ENCODE measurements around the gene ADAMTS12. TPM values are rescaled to one million over a fixed set of nuclear protein-coding genes. Genes with fewer than 3 reads are reported as not detected.

The ADAMTS12 gene
- total RNA-seq, 1 experiment from 2014 or later, result 6.2 TPM

- Histone ChIP-seq H2BK120ac (ENCODE audit: low read depth, low read length, poor library complexity, severe bottlenecking) (no peak overlapping the region), H2AK5ac (ENCODE audit: insufficient read length, low read length) (no peak overlapping the region), H2BK20ac (ENCODE audit: low read depth, low read length, poor library complexity, severe bottlenecking) (no peak overlapping the region), H3K4me1 (ENCODE audit: insufficient read depth, low read length) (no peaks in the 10 kb centered on the region), H3K79me2 (ENCODE audit: insufficient read depth, low read length) (no peaks in the 10 kb centered on the region), H4K91ac (ENCODE audit: insufficient read length, low read depth, low read length) (no peak overlapping the region), H3K56ac (ENCODE audit: insufficient read length, low read depth, low read length) (no peak overlapping the region), H2BK15ac (ENCODE audit: low read depth, low read length) (no peak overlapping the region), H4K20me1 (ENCODE audit: control insufficient read depth, insufficient read depth, insufficient read length) (no peaks in the 10 kb centered on the region), H3K27me3 (ENCODE audit: insufficient read depth, low read length) (peaks cover 11% of the 10 kb centered on the region; the same call in 1 of the 2 replicates), H2AFZ (ENCODE audit: low read length) (no peak overlapping the region), H3K14ac (ENCODE audit: insufficient read depth, low read length) (no peak overlapping the region), H3K23me2 (ENCODE audit: insufficient read length, low read depth, low read length, poor library complexity, severe bottlenecking) (peaks cover 10% of the 10 kb centered on the region), H2BK12ac (ENCODE audit: insufficient read length, low read depth, low read length) (no peak overlapping the region), H3K4ac (ENCODE audit: low read depth, low read length) (no peak overlapping the region), H3K4me2 (ENCODE audit: insufficient read depth, insufficient read length, low read length) (no peak overlapping the region), H3T11ph (ENCODE audit: low read length) (no peak overlapping the region), H3K79me1 (ENCODE audit: insufficient read depth, low read depth, low read length, poor library complexity, severe bottlenecking) (no peaks in the 10 kb centered on the region), H3K18ac (ENCODE audit: insufficient read length, low read depth, low read length) (no peak overlapping the region), H3K9ac (ENCODE audit: extremely low read depth, insufficient read length, low read length) (no peak overlapping the region), H4K8ac (replicated peaks; ENCODE audit: insufficient read length, low read depth, low read length) (no peak overlapping the region), H3K9me3 (ENCODE audit: control insufficient read depth, low read depth, low read length) (no peaks in the 10 kb centered on the region), H2BK5ac (ENCODE audit: insufficient read length, low read length) (no peak overlapping the region), H3K27ac (ENCODE audit: insufficient read length, low read depth, low read length) (no peak overlapping the region), H4K5ac (ENCODE audit: insufficient read length, low read depth, low read length) (no peak overlapping the region), H3K23ac (ENCODE audit: insufficient read length, low read depth, low read length) (no peak overlapping the region)
- TF ChIP-seq, protein P1, sequence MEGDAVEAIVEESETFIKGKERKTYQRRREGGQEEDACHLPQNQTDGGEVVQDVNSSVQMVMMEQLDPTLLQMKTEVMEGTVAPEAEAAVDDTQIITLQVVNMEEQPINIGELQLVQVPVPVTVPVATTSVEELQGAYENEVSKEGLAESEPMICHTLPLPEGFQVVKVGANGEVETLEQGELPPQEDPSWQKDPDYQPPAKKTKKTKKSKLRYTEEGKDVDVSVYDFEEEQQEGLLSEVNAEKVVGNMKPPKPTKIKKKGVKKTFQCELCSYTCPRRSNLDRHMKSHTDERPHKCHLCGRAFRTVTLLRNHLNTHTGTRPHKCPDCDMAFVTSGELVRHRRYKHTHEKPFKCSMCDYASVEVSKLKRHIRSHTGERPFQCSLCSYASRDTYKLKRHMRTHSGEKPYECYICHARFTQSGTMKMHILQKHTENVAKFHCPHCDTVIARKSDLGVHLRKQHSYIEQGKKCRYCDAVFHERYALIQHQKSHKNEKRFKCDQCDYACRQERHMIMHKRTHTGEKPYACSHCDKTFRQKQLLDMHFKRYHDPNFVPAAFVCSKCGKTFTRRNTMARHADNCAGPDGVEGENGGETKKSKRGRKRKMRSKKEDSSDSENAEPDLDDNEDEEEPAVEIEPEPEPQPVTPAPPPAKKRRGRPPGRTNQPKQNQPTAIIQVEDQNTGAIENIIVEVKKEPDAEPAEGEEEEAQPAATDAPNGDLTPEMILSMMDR (conservative IDR thresholded peaks at IDR 0.05), result no peak
- Mint-ChIP-seq H3K9me3 (no peaks in the 10 kb centered on the region), H3K27me3 (ENCODE audit: low read depth) (peaks cover 38% of the 10 kb centered on the region), H3K4me3 (no peak overlapping the region), H3K27ac (no peak overlapping the region), H3K4me1 (peaks cover 18 to 25% of the 10 kb centered on the region in 2 experiments), H3K36me3 (ENCODE audit: insufficient read depth in 1 of 3, low read depth in 3 of 3) (no peaks in the 10 kb centered on the region)
- WGBS (ENCODE audit: extremely low coverage, insufficient read length, low lambda C conversion rate), result no CpG with 5 or more reads among the region's 54 CpGs
- DNase-seq, result no peak
These were observed 46.1 kb upstream of the ADAMTS12 start for GRCh38 chr5:33937707-33938506.

Measured in H9 (cell line).